LNCAP (cell line): ENCODE results near the gene TRAK1.

ENCODE experiments used
- CTCF ChIP-seq: fragments of 450-650 bp; IDR thresholded peaks from 2 replicates; pipeline ENCODE4 v1.5.1; 2017; ENCODE audit warnings: mild to moderate bottlenecking

Gene TRAK1

GRCh38 chr3:42095540-42095939 is 4.4 kb downstream of the TRAK1 start:
- no peak for TF ChIP-seq CTCF

GRCh38 chr3:42096796-42097565 is 5.8 kb downstream of the TRAK1 start:
- TF ChIP-seq CTCF: no peak

- no peak for TF ChIP-seq CTCF
These were observed 6.4 kb downstream of the TRAK1 start for GRCh38 chr3:42097566-42097946.

- no peak for TF ChIP-seq CTCF
These were observed 7.0 kb downstream of the TRAK1 start for GRCh38 chr3:42098171-42098570.

- no peak for TF ChIP-seq CTCF
These were observed 8.0 kb downstream of the TRAK1 start for GRCh38 chr3:42099020-42099765.

- no peak for TF ChIP-seq CTCF
These were observed 9.9 kb downstream of the TRAK1 start for GRCh38 chr3:42101048-42101447.

- TF ChIP-seq CTCF: no peak
These were observed 10.3 kb downstream of the TRAK1 start for GRCh38 chr3:42101481-42101880.
